GM12891 (cell line): ENCODE data around the gene EML2.
A peak's percentile ranks its signal among the peaks of the same experiment; 100 is the strongest.

Experiments
- DNase-seq: peaks from one replicate; pipeline ENCODE4 v3.0.0; 2011; ENCODE audit warnings: low spot score; ENCODE audit not compliant: insufficient read length
- FAIRE-seq: peaks from 2 replicates; lab custom pipeline; 2011; peaks lifted over from hg19 to GRCh38; lab: Jason Lieb, UNC
- PAX5 ChIP-seq: IDR thresholded peaks from 2 replicates; pipeline ENCODE4 v1.6.1; 2011; ENCODE audit warnings: low read length, moderate library complexity, mild to moderate bottlenecking; ENCODE audit not compliant: insufficient read depth, severe bottlenecking
- POLR2A ChIP-seq: IDR thresholded peaks from 2 replicates; pipeline ENCODE4 v1.6.1; 2011; ENCODE audit warnings: low read depth, low read length, control low read depth
- POLR2AphosphoS5 ChIP-seq: IDR thresholded peaks from 2 replicates; pipeline ENCODE4 v1.6.1; 2011; ENCODE audit warnings: low read depth, low read length, control low read depth
- POU2F2 ChIP-seq: IDR thresholded peaks from 2 replicates; pipeline ENCODE4 v1.6.1; 2011; ENCODE audit warnings: low read depth, mild to moderate bottlenecking, control low read depth, low read length, moderate library complexity
- SPI1 ChIP-seq: IDR thresholded peaks from 2 replicates; pipeline ENCODE4 v1.6.1; 2011; ENCODE audit warnings: low read depth, low read length, control low read depth
- TAF1 ChIP-seq: IDR thresholded peaks from 2 replicates; pipeline ENCODE4 v1.6.1; 2011; ENCODE audit warnings: low read depth, low read length, control low read depth

EML2 gene

GRCh38 chr19:45599286-45599685, 39.9 kb downstream of the EML2 start:
- no peak for TF ChIP-seq SPI1
- no peak for TF ChIP-seq TAF1
- TF ChIP-seq POLR2A, result no peak
- no peak for TF ChIP-seq PAX5
- TF ChIP-seq POLR2AphosphoS5, result no peak
- TF ChIP-seq POU2F2, result no peak
- DNase-seq (no peak), FAIRE-seq (no peak)

- peak; percentile 79 for FAIRE-seq
- TF ChIP-seq POLR2AphosphoS5 (no peak), TAF1 (no peak)
- DNase-seq, result no peak
Observed at GRCh38 chr19:45598267-45599001, 40.8 kb downstream of the EML2 start.

DNA sequence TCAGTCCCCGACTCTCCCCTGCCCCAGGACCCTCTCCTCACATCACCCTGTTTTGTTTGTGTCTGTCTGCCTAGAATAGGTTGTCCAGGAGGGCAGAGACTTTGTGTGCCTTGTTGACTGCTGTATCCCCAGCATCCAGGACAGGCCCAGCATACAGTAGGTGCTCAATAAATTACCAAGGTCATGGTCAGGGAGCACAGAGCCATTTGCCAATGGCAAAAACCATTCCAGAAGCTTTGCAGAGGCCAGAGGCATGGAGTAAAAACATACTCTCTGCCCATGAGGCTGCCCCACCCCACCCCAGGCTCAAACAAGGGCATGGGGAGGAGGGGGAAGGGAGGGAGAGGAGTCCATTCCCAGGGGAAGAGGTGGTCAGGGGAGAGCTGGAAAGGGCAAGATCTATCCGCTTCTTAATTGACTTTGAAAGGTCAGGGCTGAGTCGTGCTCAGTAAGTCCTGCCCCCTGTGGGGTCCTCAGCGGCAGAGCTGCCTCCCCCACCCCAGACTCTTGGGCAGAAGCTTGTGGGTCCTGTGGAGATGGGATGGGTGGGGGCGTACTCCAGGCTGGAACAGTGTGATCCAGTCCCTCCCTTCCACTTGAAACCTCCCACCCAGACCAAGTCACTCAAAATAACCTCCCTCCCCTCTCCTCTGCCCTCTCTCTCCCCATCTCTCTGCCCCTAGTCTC, 41.6 kb downstream of the EML2 start:
- no peak for FAIRE-seq
- no peak for TF ChIP-seq POLR2A
- TF ChIP-seq SPI1, result no peak
- TF ChIP-seq POLR2AphosphoS5, result no peak
- TF ChIP-seq TAF1, result no peak
- TF ChIP-seq POU2F2, result no peak
- TF ChIP-seq PAX5, result no peak
- DNase-seq, result no peak

- no peak for DNase-seq
- TF ChIP-seq TAF1 (no peak), POLR2AphosphoS5 (no peak), PAX5 (no peak), POLR2A (no peak), POU2F2 (no peak), SPI1 (no peak)
- no peak for FAIRE-seq
Observed at GRCh38 chr19:45595814-45596213, 43.4 kb downstream of the EML2 start.

DNA sequence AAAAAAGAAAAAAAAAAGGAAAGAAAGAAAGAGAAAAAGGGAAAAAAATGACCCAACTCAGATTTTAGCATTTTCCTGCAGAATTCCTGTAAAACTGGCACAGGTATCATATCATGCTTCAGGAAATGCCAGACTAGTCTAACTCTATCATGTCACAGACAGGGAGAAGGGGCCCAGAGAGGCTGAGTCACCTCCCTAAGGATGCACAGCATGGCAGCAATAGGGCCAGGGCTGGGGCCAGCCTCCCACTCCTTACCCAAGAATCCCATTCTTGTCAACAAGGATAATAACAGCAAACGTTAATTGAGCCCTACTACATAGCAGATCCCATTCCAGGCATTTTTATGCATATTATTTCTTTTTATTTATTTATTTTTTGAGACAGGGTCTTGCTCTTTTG, 45.7 kb downstream of the EML2 start:
- DNase-seq (no peak), FAIRE-seq (no peak)
- TF ChIP-seq SPI1 (no peak), POLR2AphosphoS5 (no peak), PAX5 (no peak), POLR2A (no peak), TAF1 (no peak), POU2F2 (no peak)

DNA sequence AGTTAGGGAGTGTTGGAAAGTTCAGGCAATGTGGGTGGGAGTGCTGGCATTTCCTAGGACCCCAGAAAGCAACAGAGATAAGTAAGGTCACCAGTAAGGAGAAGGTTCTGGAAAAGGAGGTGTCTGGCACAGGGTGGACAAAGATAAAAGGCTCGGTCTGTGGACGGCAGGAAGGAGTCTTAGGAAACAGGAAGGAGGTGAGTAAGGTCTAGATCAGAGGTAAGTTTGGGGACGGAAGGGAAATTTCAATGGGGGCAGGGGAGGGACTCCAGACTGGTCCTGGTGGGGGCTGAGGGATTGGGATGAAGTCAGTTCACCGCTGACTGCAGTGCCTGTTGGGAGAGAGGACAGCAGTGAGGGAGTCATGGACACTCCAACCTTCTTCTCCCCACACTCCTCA, 46.8 kb downstream of the EML2 start:
- no peak for TF ChIP-seq POLR2A
- TF ChIP-seq PAX5, result no peak
- TF ChIP-seq POU2F2, result no peak
- TF ChIP-seq TAF1, result no peak
- no peak for TF ChIP-seq SPI1
- no peak for TF ChIP-seq POLR2AphosphoS5
- no peak for DNase-seq
- FAIRE-seq, result no peak

GRCh38 chr19:45591638-45592005, 47.6 kb downstream of the EML2 start:
- DNase-seq (no peak), FAIRE-seq (no peak)
- no peak for TF ChIP-seq POU2F2
- no peak for TF ChIP-seq POLR2AphosphoS5
- TF ChIP-seq POLR2A, result no peak
- no peak for TF ChIP-seq PAX5
- TF ChIP-seq SPI1, result no peak
- TF ChIP-seq TAF1, result no peak

DNA sequence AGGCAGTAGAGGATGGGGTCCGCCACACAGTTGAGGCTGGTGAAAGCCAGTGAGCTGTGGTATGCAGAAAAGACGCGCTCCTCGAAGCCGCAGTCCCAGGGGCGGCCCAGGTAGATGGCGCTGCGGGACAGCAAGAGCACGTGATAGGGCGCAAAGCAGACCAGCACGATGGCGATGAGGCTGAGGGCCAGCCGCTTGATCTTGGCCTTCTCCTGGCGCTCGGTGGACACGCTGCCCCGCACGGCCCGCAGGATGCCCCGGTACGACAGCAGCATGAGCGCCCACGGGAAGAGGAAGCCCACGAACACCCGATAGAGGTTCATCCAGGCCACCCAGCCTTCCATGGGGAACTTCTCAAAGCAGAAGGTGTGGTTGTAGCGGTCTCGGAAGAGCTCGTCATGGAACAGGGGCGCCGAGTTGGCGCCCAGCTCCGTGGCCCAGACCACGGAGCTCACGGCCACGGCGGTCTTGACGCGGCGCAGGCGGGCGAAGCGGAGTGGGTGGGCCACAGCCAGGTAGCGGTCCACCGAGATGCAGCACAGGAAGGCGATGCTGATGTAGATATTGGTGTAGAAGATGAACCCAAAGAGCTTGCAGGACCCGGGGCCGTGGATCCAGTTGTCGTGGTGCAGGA, 48.1 kb downstream of the EML2 start:
- FAIRE-seq (no peak), DNase-seq (no peak)
- TF ChIP-seq POU2F2, result no peak
- TF ChIP-seq SPI1, result no peak
- TF ChIP-seq POLR2A, result no peak
- TF ChIP-seq TAF1, result no peak
- TF ChIP-seq PAX5, result no peak
- TF ChIP-seq POLR2AphosphoS5, result no peak

DNA sequence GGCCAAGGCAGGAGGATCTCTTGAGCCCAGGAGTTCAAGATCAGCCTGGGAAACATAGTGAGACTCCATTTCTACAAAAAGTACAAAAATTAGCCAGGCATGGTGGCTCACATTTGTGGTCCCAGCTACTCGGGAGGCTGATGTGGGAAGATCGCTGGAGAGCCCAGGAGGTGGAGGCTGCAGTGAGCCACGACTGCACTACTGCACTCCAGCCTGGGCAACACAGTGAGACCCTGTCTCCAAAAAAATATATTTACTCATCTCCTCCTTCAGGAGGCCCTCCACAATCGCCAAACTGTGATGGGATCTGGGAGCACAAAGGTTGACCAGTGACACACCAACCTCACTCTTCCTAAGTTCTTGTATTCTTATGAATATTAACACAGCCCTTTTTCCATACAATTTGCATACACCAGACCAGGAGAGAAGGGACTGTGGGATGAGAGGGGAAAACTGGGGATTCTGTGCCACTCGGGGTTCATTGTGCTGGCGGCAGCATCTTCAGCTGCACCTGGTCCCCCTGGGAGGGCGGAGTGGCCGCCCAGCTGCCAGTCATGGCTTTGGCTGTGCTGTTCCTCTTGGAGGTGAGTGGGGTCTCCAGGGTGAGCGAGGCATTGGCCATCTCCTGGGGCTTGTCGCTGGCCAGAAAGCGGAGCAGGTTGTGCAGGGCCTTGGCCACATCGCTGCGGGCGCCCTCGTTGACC, 48.7 kb downstream of the EML2 start:
- FAIRE-seq (no peak), DNase-seq (no peak)
- TF ChIP-seq POLR2AphosphoS5, result no peak

GRCh38 chr19:45589768-45590167, 49.4 kb downstream of the EML2 start:
- FAIRE-seq, result no peak
- no peak for TF ChIP-seq SPI1
- TF ChIP-seq POU2F2, result no peak
- TF ChIP-seq TAF1, result no peak
- no peak for TF ChIP-seq POLR2A
- TF ChIP-seq PAX5, result no peak
- TF ChIP-seq POLR2AphosphoS5, result no peak
- DNase-seq, result no peak
